Measurements from ENCODE around the gene L1TD1.

Gene L1TD1

GRCh38 chr1:62228136-62228882, 33.7 kb downstream of the L1TD1 start:
- no peak for DNase-seq (ENCODE audit: extremely low spot score)
- no peak for TF ChIP-seq TARDBP (IDR thresholded peaks at IDR 0.05)
- no peak for TF ChIP-seq CTBP1 (IDR thresholded peaks at IDR 0.05; ENCODE audit: borderline replicate concordance)
- no peak for TF ChIP-seq HDGF (IDR thresholded peaks at IDR 0.05; ENCODE audit: borderline replicate concordance)
- no peak for TF ChIP-seq ELF4 (IDR thresholded peaks at IDR 0.05)
- TF ChIP-seq SP1 (IDR thresholded peaks at IDR 0.05) = no peak
- TF ChIP-seq LEF1 (IDR thresholded peaks at IDR 0.05; ENCODE audit: borderline replicate concordance) = no peak
- no peak for TF ChIP-seq NFRKB (IDR thresholded peaks at IDR 0.05)
- no peak for TF ChIP-seq FOXM1 (IDR thresholded peaks at IDR 0.05; ENCODE audit: borderline replicate concordance)
- TF ChIP-seq ARNT (IDR thresholded peaks at IDR 0.05) = no peak
- TF ChIP-seq ZNF384 (IDR thresholded peaks at IDR 0.05) = no peak
- ChIA-PET CTCF (interaction anchor here (0.6 to 0.7 kb wide), 2 partner anchors 82 to 880 kb away, joined by 3 read pairs; no protein-coding TSS in a partner anchor), POLR2A (no interaction called here)

DNA sequence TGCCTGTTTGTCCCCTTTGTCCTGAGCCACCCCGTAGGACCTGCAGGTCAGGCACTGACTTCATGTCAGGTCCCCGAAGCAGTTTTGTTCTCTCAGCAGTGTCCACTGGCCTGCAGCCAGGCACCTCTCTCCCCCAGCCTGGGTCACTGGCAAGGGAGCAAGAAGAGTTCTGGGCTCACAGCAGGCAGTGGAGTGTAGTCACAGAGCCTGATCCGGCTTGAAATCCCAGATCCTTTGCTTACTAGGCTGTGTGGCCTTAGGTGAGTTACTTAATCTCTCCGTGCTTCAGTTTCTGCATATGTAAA, 34.2 kb downstream of the L1TD1 start:
- DNase-seq (ENCODE audit: extremely low spot score) = no peak
- ChIA-PET CTCF (no interaction called here), POLR2A (no interaction called here)
- no peak for TF ChIP-seq SUZ12 (IDR thresholded peaks at IDR 0.05)
- no peak for TF ChIP-seq L3MBTL2 (conservative IDR thresholded peaks at IDR 0.05)
- TF ChIP-seq ARNT (IDR thresholded peaks at IDR 0.05) = no peak
- TF ChIP-seq BHLHE40 (IDR thresholded peaks at IDR 0.05; ENCODE audit: borderline replicate concordance) = no peak
- TF ChIP-seq, protein P1, sequence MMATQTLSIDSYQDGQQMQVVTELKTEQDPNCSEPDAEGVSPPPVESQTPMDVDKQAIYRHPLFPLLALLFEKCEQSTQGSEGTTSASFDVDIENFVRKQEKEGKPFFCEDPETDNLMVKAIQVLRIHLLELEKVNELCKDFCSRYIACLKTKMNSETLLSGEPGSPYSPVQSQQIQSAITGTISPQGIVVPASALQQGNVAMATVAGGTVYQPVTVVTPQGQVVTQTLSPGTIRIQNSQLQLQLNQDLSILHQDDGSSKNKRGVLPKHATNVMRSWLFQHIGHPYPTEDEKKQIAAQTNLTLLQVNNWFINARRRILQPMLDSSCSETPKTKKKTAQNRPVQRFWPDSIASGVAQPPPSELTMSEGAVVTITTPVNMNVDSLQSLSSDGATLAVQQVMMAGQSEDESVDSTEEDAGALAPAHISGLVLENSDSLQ (IDR thresholded peaks at IDR 0.05) = no peak
- TF ChIP-seq FOXM1 (IDR thresholded peaks at IDR 0.05; ENCODE audit: borderline replicate concordance) = no peak
- TF ChIP-seq HDGF (IDR thresholded peaks at IDR 0.05; ENCODE audit: borderline replicate concordance) = no peak
- no peak for TF ChIP-seq FOXA1 (IDR thresholded peaks at IDR 0.05)
- TF ChIP-seq CTBP1 (IDR thresholded peaks at IDR 0.05; ENCODE audit: borderline replicate concordance) = no peak

DNA sequence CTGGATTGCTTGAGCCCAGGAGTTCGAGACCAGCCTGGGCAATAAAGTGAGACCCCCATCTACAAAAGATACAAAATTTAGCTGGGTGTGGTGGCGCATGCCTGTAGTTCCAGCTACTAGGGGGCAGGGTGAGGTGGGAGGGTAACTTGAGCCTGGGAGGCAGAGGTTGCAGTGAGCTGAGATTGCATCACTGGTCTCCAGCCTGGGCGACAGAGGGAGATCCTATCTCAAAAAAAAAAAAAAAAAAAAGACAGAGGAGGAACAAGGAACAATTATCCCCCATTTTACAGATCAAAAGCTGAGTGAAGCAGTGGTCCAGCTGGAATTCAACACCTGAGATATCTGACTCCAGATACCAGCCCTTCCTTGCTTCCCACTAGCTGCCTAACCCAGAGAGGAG, 34.8 kb downstream of the L1TD1 start:
- peak; percentile 80 for TF ChIP-seq ZNF384 (IDR thresholded peaks at IDR 0.05)
- TF ChIP-seq HDGF (IDR thresholded peaks at IDR 0.05; ENCODE audit: borderline replicate concordance) = no peak
- ChIA-PET POLR2A (no interaction called here), CTCF (interaction anchor here (1.1 kb wide), 1 partner anchor 54 kb away, joined by 3 read pairs; no protein-coding TSS in a partner anchor)
- no peak for DNase-seq (ENCODE audit: extremely low spot score)

- DNase-seq (ENCODE audit: extremely low spot score) = no peak
- ChIA-PET POLR2A (no interaction called here), CTCF (interaction anchor here (1.1 kb wide), 1 partner anchor 54 kb away, joined by 3 read pairs; no protein-coding TSS in a partner anchor)
- no peak for TF ChIP-seq ZNF384 (IDR thresholded peaks at IDR 0.05)
Measured at GRCh38 chr1:62229932-62230331, 35.3 kb downstream of the L1TD1 start.

DNA sequence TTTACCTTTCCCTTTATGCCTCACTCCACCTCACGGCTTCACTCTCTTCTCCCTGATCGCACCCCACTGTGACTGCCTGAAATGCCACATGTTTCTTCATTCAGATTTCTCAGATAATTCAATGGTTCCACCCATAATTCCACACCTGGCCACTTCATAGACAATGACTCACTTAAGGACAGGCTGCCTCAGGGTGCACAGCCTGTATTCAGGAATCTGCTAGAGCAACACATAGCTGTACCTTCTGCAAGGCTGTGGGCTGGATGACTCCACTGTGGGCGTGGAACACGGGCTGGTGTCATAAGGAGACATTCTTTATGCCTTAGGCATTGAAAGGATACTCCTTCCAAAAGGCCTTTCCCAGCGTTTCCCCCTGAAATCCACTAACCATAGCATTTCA, 36.1 kb downstream of the L1TD1 start:
- ChIA-PET POLR2A (no interaction called here), CTCF (no interaction called here)
- no peak for DNase-seq (ENCODE audit: extremely low spot score)
- TF ChIP-seq L3MBTL2 (conservative IDR thresholded peaks at IDR 0.05) (no peak), FOXM1 (IDR thresholded peaks at IDR 0.05; ENCODE audit: borderline replicate concordance) (no peak)

DNA sequence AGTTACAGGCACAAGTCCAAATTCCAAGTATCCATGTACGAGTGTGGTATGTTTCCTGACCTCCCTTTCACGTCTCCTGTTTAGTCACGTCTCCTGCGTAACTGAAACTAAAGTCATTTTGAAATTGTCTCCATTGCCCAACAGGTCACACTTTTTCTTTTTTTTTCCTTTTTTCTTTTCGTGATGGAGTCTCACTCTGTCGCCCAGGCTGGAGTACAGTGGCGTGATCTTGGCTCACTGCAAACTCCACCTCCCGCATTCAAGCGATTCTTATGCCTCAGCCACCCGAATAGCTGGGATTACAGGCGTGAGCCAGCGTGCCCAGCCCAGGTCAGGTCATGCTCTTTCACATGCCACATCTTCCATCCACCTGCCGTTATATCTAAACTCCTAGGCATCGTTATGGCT, 38.2 kb downstream of the L1TD1 start:
- ChIA-PET POLR2A (no interaction called here), CTCF (no interaction called here)
- DNase-seq (ENCODE audit: extremely low spot score) = no peak

DNA sequence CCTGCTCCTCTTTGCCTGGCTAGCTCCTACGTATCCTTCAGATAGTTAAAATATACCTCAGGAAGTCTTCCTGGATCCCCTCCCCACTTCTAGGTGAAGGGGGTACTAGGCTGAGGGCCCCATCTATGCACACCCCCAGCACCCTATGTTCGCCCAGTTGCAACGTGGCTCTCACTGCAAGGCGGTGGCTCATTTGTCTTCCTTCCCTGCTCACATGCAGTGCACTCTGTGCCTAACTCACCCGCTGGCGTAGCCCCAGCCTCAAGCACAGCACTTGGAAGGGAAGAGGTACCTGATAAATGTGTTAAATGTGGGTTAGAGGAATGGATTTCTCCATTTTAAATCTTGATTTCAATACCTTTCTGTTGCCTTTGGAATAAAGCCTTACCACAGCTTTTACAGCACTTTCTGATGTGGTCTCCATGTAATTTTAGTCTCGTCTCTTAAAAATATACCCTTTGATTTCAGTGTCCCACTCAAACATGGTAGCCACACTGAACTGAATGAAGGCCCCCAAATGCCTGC, 39.3 kb downstream of the L1TD1 start:
- no peak for DNase-seq (ENCODE audit: extremely low spot score)
- CTCF ChIA-PET = no interaction called here
- TF ChIP-seq ZNF384 (IDR thresholded peaks at IDR 0.05) (no peak), ELF4 (IDR thresholded peaks at IDR 0.05) (no peak), FOXA1 (IDR thresholded peaks at IDR 0.05) (no peak), FOXM1 (IDR thresholded peaks at IDR 0.05; ENCODE audit: borderline replicate concordance) (no peak), NFRKB (IDR thresholded peaks at IDR 0.05) (no peak), LEF1 (IDR thresholded peaks at IDR 0.05; ENCODE audit: borderline replicate concordance) (no peak), L3MBTL2 (conservative IDR thresholded peaks at IDR 0.05) (no peak), BHLHE40 (IDR thresholded peaks at IDR 0.05; ENCODE audit: borderline replicate concordance) (no peak)
- POLR2A ChIA-PET = no interaction called here

More for the DNA sequence above, 38.2 kb downstream of the L1TD1 start:
- TF ChIP-seq ARNT (IDR thresholded peaks at IDR 0.05) = no peak
- TF ChIP-seq SP1 (IDR thresholded peaks at IDR 0.05) = no peak
- TF ChIP-seq FOXA1 (IDR thresholded peaks at IDR 0.05) = no peak
- no peak for TF ChIP-seq CTBP1 (IDR thresholded peaks at IDR 0.05; ENCODE audit: borderline replicate concordance)
- no peak for TF ChIP-seq SUZ12 (IDR thresholded peaks at IDR 0.05)
- TF ChIP-seq LEF1 (IDR thresholded peaks at IDR 0.05; ENCODE audit: borderline replicate concordance) = no peak
- TF ChIP-seq BHLHE40 (IDR thresholded peaks at IDR 0.05; ENCODE audit: borderline replicate concordance) = no peak
- no peak for TF ChIP-seq HDGF (IDR thresholded peaks at IDR 0.05; ENCODE audit: borderline replicate concordance)
- TF ChIP-seq, protein P1 (IDR thresholded peaks at IDR 0.05) = no peak
- TF ChIP-seq ZNF384 (IDR thresholded peaks at IDR 0.05) = no peak

DNA sequence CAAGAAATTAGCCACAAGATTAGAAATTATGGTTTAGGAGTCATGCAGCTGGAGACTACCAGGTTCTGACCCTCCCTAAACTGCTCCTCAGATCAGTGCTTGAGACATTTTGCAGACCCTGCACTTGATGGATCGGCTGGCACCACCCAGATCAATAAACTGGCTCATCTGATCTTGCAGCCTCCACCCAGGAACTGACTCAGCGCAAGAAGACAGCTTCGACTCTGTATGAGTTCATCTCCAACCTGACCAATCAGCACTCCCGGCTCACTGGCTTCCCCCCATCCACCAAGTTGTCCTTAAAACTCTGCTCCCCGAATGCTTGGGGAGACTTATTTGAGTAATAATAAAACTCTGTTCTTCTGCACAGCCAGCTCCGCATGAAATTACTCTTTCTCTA, 40.0 kb downstream of the L1TD1 start:
- CTCF ChIA-PET = interaction anchor here (0.9 kb wide), 1 partner anchor 159 kb away, joined by 3 read pairs; no protein-coding TSS in a partner anchor
- no peak for TF ChIP-seq CTBP1 (IDR thresholded peaks at IDR 0.05; ENCODE audit: borderline replicate concordance)
- TF ChIP-seq, protein P1 (IDR thresholded peaks at IDR 0.05) = no peak
- no peak for TF ChIP-seq FOXA1 (IDR thresholded peaks at IDR 0.05)
- TF ChIP-seq TARDBP (IDR thresholded peaks at IDR 0.05) = no peak
- TF ChIP-seq NFRKB (IDR thresholded peaks at IDR 0.05) = no peak
- TF ChIP-seq L3MBTL2 (conservative IDR thresholded peaks at IDR 0.05) = no peak
- TF ChIP-seq ZNF384 (IDR thresholded peaks at IDR 0.05) = no peak
- TF ChIP-seq ELF4 (IDR thresholded peaks at IDR 0.05) = no peak
- no peak for TF ChIP-seq SUZ12 (IDR thresholded peaks at IDR 0.05)
- no peak for TF ChIP-seq FOXK2 (IDR thresholded peaks at IDR 0.05)
- TF ChIP-seq HDGF (IDR thresholded peaks at IDR 0.05; ENCODE audit: borderline replicate concordance) = no peak
- no peak for TF ChIP-seq FOXM1 (IDR thresholded peaks at IDR 0.05; ENCODE audit: borderline replicate concordance)
- TF ChIP-seq LEF1 (IDR thresholded peaks at IDR 0.05; ENCODE audit: borderline replicate concordance) = no peak
- no peak for TF ChIP-seq ARNT (IDR thresholded peaks at IDR 0.05)
- POLR2A ChIA-PET = no interaction called here
- DNase-seq (ENCODE audit: extremely low spot score) = no peak
